Stimulated activated CD4-positive, alpha-beta T cell treated with anti-CD3 and anti-CD28 coated beads, Interleukin-2, amount 100 ng/mL, for 4 hours (primary cell): Measurements from ENCODE around the gene LAPTM5.

ENCODE experiments used
- DNase-seq: peaks from one replicate; pipeline ENCODE4 v3.0.0-alpha.2; 2020; ENCODE audit warnings: low read depth

LAPTM5 gene

DNA sequence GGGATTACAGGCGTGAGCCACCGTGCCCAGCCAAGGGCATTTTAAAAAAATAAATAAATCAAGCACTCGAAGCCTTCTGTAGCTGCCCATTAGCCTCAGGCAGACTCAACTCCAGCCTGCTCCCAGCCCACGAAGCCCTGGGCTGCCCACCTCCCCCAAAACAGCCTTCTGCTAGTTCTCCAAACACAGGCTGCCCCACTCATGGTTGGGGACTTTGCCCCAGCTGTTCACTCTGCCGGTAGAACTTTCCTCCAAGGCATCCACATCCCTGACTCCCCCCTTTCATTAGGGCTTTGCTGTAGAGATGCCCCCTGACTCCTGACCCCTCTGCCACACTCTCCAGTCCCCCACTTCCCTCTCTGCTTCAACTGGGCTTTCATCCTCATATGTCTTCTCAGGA lies 29.7 kb upstream of the LAPTM5 start:
- DNase-seq = no peak

DNA sequence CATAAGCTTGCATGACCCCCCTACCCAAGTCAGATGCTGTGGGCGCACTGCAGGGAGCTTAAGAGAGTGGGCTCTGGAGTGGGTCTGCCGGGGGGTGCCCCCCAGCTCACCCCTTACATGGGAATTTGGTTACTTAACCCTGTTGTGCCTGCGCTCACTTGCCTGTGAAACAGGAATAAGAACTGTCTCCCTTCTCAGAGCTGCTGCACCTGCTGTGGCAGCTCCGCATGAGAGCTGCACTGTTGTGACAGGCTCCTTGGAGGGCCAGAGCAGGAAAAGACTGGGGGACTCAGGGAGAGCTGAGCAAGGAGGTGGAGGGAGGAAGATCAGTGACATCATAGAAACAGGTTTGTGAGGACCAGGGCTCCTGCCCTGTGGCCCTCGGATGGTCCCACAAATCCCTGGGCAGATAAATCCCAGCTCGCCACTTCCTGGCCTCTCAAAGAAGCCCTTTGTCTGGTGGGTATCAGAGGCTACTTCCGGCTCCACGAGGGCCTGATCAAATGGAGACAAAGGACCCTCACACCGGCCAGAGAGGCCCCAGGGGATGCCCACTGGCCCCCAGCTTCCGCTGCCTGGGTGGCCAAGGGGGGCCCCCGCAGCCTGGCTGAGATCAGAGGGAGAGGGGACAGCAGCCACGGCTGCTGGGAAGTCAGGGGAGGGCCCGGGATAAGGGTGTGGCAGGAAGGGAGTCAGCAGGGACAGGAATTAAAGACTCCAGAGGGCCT lies 28.9 kb upstream of the LAPTM5 start:
- DNase-seq = no peak

DNA sequence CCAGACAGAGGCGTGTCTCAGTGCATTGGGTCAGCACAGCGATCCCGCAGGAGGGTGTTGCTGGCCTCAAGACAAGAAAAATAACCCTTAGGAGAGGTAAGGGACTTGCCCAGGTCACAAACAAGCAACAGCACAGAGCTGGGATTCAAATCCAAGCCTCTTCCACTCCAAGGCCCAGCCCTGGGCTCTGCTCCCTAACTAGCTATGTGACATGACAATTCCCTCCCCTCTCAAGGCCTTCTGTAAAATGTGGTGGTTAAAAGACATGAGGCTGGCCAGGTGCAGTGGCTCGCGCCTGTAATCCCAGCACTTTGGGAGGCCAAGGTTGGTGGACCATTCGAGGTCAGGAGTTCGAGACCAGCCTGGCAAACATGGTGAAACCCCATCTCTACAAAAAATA lies 28.1 kb upstream of the LAPTM5 start:
- DNase-seq = no peak

DNA sequence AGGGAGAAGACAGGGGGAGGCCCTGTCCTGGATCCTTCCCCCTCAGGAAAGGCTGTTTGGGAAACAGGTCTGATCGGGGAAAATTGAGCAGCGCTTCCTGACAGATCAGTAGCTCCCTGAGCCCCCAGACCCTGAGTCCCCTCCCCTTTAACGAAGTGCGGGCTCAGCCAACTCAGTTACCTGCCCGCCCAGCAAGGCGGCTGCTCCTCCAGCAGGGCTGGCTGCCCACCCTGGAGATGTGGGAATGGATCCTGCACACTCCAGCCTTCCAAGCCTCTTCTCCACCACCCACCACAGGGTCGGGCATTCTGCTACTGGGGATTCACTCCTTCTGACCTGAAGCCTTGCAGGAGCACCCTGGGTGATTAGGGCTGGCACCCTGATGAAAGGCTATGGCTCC lies 27.6 kb upstream of the LAPTM5 start:
- no peak for DNase-seq

DNA sequence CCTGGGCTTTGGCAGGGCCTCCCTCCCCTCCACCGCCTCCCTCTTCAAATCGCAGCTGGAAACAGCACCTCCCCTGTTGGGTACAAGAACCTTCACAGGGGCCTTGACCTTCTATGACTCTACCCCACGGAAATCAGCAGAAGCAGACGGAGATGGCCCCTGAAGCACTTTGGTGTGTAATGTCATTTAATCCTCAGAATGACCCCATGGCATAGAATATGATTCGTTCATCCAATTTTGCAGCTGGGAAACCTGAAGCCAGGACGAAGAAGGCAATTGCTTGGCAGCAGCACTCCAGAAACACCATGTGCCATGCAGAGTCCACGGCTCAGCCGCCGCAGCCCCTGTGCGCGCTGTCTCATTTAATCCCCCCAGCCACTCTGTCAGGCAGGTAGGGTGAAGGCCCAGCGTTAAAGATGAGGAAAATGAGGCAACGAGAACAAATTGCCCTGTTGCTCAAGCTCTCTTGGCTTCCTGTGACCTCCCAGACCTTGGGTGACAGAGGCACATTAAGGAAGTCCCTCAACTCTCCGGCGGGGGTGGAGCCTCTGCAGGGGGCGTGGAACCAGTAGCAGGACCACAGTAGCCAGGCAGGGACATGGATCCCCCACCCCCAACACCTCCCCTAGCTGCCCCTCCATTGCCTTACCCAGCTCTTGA lies 25.8 kb upstream of the LAPTM5 start:
- DNase-seq = no peak

DNA sequence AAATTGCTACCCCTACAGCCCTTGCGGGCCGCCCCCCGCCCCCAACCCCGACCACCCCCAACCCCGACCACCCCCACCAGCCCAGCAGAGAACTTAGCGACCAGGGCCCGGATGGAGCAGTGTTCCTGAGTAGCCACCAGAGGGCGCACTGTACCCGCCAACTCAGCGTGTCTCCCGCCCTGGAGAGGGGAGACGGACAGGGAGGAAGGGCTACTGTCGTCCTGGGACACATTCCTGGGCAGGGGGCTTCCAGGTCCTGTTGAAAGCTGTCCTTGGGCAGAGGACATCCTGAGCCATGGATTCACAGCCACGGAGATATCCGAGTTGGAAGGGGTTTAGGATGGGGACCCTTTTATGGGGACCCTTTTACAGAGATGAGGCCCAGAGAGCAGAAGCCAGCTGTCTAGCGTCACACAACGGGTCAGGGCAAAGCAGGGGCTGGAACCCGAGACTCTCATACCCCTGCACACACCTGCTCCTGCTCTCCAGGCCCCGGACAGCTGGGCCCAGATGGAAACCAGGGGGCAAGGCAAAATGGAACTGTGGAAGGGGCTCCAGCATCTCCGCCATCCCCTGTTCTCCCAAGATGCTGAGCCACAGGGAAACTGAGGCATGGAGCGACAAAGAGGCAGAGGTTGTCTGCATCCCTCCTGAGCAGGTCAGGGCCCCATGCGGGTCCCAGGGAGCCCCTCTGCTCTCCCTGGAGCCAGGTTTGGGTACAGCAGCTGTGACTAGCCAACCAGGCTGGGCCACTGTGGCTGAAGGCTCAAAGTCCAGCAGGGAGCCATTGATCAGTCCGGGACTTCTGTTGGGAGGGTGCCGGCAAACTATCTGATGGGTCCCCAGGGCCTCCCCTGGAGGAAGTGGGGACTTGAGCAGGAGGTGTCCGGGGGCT lies 25.0 kb upstream of the LAPTM5 start:
- DNase-seq = peak; percentile 54

DNA sequence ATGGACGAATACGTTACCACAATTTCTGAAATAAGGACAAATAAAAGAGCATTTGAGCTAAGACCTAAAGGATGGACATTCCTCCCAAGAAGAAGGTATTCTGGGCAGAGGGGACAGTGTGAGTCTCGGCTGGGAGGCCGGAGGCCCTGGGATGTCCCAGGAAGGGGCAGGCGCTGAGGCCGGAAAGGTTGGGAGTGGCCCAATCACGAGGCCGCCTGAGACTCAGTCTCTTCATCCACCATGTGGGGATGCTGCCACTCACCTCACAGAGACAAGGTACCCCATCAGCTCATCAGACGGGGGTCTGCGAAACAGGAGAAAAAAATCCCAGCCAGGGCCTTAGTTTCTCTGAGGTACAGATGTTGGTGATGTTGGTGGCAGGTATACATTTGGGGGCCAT lies 24.3 kb upstream of the LAPTM5 start:
- DNase-seq = no peak

DNA sequence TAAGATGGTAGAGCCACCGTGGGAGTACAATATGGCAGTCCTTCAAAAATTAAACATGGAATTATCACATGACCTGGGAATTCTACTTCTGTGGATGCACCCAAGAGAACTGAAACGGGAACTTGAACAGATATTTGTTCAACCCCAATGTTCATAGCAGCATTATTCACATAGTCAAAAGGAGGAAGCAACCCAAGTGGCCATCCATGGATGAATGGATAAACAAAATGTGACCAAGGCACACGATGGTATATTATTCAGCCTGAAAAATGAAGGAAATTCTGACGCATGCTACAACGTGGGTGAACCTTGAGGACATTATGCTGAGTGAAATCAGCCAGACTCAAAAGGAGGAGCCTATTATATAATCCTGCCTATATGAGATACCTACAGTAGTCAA lies 22.8 kb upstream of the LAPTM5 start:
- DNase-seq = no peak

DNA sequence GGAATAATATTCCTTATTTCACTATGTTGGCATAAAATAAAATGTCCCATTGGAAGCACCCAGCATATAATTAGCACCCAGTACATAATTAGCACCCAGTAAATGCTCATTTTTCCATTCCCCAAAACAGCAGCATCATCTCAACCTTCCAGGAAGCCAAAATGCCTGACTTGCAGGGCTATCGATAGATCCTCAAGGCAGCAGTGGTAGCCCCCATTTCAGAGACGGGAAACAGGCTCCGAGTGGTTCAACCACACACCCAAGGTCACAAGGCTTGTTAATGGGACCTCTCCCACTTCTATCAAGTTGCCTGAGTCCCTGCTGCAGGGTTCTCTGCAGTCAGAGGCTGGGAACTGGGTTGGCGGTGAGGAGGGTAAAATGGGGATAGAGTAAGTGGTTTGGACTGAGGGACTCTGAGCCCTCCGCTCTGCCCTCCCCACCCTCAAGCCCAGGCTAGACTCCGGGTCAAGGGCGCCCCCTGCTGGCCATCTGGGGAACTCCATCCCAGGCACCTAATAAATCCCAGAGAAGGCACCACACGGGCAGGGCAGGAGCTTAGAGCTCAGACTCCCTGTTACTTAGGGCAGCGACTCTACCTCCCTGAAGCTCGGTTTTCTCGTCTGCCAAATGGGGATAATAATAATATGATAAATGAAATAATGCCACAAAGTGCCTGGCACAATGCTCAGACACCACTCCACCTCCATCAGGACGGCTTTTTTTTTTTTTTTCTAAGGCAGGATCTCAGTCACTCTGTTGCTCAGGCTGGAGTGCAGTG lies 21.9 kb upstream of the LAPTM5 start:
- peak; percentile 85 for DNase-seq

DNA sequence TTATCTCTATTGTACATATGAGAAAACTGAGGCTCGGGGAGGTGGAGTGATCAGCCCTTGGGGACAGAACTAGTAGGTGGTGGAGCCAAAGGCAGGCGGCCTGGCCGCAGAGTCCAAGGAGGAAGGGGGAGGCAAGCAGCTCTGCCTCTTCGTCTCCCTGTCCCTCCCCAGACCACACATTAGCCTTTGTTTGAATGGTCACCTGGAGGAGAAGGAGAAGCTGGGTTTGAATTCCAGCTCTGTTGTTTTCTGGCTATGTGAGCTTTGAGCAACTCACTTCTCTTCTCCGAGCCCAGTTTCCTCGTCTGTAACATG lies 21.4 kb upstream of the LAPTM5 start:
- DNase-seq = no peak

DNA sequence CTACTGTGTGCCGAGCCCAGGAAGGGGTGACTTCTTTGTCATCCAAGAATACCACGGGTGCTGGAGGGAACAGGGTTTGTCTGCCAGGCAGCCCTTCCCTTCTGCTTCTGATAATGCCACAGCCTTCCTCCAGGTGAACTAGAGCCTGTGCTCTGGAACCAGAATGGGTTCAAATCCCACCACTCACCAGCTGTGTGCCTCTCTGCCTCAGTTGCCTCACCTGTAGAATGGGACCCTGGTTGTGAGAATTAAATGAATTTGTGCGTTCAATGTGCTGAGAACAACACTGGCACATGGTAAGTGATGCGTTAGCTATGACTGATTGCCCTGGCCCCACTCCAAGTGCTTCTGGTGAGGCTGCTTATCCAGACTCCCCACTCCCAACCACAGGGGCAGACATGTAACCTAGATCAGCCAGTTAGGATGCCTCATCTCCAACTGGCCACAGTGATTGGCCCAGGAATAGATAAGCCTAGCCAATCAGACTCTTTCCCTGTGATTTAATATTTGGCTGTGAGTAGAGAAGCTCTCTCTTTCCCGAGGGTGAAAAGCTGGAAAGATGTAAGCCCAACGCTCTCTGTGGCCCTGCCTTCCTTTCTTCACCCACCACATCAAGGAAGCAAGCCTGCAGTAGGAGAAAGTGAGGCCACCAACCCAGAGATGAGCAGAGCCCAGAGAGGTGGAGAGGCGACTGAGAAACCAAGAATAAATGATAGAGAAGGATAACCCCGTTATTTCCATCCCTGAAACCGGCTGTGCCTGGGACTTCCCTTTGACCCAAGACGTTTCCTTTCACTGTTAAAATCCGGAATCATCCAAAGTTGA lies 20.8 kb upstream of the LAPTM5 start:
- no peak for DNase-seq

DNA sequence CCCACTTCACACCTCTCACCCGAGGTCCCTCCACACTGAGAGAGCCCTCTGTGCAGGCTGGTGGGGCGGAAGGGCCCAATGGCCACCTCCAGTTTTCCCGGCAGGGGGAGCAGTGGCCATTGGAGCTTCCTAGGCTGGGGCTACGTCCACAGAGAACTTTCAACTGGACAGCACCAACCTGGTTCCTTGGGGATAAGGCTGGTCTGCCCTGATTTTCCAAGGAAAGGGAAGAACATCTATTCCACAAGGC lies 20.3 kb upstream of the LAPTM5 start:
- no peak for DNase-seq

DNA sequence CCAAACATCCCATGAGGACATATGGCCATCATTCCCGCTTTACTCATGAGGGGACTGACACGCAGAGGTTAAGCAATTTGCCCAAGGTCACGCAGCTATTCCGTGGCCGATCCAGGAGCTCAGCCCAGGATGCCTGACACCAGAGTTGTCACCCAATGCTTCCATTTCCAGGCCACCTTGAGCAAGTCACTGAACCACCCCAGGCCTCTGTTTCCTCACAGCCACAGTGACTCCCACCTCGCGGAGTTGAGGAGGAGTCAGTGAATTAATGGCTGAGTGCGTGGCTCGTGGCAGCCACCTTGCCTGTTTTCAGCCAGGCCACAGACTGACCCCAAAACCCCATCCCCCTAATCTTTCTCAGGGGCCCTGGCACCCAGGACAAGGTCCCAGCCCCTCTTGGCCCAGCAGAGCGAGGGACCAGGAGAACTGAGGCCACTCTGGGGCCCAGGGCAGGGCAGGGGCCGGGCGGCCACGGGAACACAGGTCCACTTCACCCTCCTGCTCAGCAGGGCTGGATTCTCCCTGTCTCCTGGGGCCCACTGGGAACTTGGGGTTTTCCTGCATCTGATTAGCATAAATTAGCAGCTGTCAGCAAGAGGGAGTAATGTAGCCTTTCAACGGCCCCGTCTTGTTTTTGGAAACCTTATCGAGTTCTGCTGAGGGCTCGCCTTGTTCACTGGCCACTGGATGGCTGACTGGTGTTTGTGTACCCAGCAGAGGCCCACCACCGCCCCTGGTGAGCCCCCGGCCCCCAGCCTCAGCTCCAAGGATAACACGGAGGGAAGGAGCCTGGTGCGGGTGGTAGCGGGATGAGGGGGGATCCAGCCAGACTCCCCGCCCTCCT lies 19.7 kb upstream of the LAPTM5 start:
- no peak for DNase-seq

DNA sequence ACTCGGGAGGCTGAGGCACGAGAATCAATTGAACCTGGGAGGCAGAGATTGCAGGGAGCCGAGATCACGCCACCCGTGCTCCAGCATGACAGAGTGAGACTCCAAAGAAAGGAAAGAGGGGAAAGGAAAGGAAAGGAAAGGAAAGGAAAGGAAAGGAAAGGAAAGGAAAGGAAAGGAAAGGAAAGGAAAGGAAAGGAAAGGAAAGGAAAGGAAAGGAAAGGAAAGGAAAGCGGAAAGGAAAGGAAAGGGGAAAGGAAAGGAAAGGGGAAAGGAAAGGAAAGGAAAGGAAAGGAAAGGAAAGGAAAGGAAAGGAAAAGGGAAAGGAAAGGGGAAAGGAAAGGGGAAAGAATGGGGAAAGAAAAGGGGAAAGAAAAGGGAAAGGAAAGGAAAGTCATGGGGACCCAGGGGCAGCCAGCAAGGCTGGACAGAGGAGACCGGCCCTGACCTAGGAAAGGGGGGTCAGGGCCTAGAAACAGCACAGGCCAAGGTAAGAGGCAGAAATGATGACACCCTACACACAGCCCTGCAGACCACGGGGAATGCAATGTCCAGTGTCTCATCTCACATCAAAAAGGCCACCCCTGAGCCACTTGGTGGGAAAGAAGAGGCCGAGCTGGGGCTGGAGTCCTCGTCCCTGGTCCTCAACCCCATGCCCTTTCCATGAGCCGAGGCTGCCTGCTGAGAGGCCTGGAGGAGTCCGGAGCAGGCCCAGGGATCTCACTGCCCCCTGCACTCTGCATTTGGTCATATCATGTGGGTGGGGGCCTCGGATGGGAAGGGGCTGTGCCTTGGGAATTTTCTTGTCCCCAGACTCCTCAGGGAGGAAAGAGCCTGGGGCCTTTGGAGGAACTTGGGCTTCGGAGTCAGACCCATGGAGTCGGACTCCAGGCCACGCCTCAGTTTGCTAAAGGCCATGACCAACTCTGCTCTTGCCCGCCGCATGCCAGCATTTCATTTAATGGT lies 18.8 kb upstream of the LAPTM5 start:
- DNase-seq = no peak

DNA sequence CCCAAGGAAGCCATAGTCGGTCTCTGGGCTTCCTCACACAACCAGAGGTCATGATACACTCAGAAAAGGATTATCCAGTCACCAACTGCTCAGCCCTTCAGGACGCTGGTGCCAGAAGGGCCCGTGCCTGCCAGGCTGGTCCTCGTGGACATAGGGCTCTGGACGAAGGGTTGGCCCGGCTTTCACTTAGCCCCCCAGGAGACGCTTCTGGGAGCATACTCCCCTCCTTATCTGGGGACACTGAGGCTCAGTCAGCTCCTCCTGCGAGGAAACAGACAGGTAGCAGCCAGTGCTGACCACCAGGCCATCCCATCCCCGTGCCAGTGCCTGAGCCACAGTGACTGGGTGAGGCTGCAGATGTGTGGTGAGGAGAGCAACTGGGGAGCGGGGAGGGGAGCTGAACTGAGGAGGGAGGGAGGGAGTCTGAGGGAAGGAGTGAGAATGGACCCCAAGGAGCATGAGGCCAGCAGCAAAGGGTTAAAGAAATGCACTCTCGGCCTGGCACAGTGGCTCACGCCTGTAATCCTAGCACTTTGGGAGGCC lies 17.9 kb upstream of the LAPTM5 start:
- DNase-seq = no peak

DNA sequence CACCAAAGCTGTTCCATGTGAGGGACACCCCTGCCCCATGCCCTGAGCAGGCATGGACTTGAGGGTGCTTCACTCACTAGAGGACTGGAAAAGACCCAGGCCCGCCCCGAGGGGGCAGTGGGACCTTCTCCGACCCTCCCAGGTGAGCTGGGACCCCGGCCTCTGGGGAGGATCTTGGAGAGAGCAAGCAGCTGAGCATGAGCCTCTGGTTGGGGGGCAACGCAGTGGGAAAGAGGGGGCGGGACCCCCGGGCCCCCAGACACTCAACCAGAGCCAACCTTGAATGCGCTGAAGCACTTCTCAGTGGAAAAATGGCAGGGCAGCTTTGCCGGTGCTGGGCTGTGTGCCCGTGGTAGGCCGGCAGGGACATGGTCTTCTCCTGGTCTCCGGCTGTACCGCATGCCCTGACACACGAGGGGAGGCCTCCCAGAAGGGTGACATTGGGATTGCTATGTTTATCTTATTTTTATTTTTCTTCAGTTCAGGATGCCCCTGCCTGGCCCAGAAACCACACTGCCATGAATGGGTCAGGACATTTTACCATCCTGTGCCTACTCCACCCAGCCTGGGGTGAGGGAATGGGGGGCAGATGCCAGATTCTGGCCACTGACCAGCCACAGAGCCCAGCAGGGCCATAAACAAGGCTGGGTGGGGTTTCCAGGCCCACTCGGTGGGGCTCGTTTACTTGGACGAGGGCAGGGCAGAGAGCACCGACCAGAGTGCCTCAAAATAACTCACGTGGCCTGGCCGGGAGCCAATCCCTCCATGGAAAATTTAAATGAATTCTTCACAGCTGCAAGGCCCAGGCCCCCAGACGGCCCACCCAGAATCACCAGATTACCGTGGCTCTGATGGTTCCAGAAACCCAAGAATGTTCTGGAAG lies 17.2 kb upstream of the LAPTM5 start:
- no peak for DNase-seq

DNA sequence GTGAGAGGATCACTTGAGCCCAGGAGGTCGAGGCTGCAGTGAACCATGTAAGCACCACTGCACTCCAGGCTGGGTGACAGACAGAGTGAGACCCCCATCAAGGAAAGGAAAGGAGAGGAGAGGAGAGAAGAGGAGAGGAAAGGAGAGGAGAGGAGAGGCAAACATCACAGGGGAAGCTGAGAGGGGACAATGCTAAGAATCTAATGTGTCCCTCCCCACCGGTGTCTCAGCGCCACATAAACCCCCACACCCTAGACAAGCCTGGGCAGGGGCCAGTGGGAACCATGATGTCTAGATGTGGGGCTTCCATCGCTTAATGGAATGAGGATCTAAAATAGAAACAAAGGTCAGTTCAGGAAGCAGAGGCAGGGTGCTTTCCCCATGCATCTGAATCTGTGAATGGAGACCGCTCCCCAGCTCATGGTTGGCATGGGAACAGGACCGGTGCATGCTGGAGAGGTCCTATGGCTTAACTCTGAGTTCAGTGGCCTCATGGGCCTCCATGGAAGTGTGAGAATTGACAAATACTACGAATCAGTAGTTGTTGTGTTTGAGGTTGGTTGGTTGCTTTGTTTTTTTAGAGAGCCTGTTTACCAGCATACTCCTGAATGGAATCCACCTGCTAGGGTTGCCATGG lies 16.3 kb upstream of the LAPTM5 start:
- no peak for DNase-seq

DNA sequence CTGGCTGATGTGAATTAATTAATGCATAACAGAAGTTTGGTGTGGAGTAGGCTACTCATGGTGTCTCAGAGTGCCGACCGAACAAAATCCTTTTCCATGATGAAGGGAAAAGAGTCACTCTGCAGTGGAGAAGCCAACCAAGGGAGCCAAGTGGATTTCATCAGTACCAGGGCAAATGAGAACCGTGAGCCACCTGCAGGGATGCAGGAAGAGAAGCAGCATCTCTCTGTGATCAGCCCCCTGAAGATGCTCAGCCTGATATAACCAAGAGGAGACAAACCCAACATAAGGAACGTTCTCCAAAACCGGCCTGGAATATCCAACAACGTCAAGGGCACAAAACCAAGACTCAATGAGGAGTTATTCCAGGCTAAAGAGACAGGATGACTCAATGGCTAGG lies 13.4 kb upstream of the LAPTM5 start:
- DNase-seq = no peak
